Neural cell (in vitro differentiated cells): Measurements from ENCODE around the gene NCAPD2.

Experiments
- CTCF ChIP-seq: fragments of 450-650 bp; IDR thresholded peaks from 2 replicates; pipeline ENCODE4 v1.5.1; 2014; ENCODE audit warnings: antibody characterized with exemption, mild to moderate bottlenecking, moderate library complexity; ENCODE audit not compliant: poor library complexity, severe bottlenecking
- EP300 ChIP-seq: fragments of 450-650 bp; conservative IDR thresholded peaks from 2 replicates; pipeline ENCODE4 v1.6.1; 2014; ENCODE audit warnings: antibody characterized with exemption, mild to moderate bottlenecking, moderate library complexity; ENCODE audit not compliant: poor library complexity, severe bottlenecking
- EZH2 ChIP-seq: fragments of 200-600, 300-800 bp; shearing (Covaris generic), sonication (generic); IDR thresholded peaks from 2 replicates; pipeline ENCODE4 v1.6.1; 2014; ENCODE audit warnings: antibody characterized with exemption, low read length, borderline replicate concordance, mild to moderate bottlenecking; ENCODE audit not compliant: insufficient read depth, poor library complexity, severe bottlenecking
- RAD21 ChIP-seq: fragments of 450-650 bp; conservative IDR thresholded peaks from 2 replicates; pipeline ENCODE4 v1.6.1; 2014; ENCODE audit warnings: antibody characterized with exemption, mild to moderate bottlenecking, moderate library complexity
- REST ChIP-seq: IDR thresholded peaks from 2 replicates; pipeline ENCODE4 v1.6.1; 2012; ENCODE audit warnings: borderline replicate concordance
- SMC3 ChIP-seq: fragments of 450-650 bp; conservative IDR thresholded peaks from 2 replicates; pipeline ENCODE4 v1.6.1; 2014; ENCODE audit warnings: antibody characterized with exemption, mild to moderate bottlenecking, moderate library complexity; ENCODE audit not compliant: poor library complexity
- TAF1 ChIP-seq: IDR thresholded peaks from 2 replicates; pipeline ENCODE4 v1.6.1; 2012; ENCODE audit warnings: low read depth

GRCh38 chr12:6527711-6528110 lies 33.8 kb downstream of the NCAPD2 start:
- TF ChIP-seq CTCF (no peak), REST (no peak), EP300 (no peak), EZH2 (no peak), SMC3 (no peak), RAD21 (no peak), TAF1 (no peak)
